HG03045 (cell line): ENCODE measurements around the gene ACTG1.
A peak's percentile ranks its signal among the peaks of the same experiment; 100 is the strongest.
"Not testable (repeated sequence)": the region's sequence is repeated elsewhere in the genome, so short reads cannot be mapped to it uniquely, and the experiment has no call there.

Source experiments
- ATAC-seq: cut with Tn5 transposase; IDR thresholded peaks from one replicate; pipeline ENCODE4 v1.9.1; 2021; ENCODE audit warnings: mild to moderate bottlenecking, moderate library complexity; ENCODE audit not compliant: unreplicated experiment

The ACTG1 gene

DNA sequence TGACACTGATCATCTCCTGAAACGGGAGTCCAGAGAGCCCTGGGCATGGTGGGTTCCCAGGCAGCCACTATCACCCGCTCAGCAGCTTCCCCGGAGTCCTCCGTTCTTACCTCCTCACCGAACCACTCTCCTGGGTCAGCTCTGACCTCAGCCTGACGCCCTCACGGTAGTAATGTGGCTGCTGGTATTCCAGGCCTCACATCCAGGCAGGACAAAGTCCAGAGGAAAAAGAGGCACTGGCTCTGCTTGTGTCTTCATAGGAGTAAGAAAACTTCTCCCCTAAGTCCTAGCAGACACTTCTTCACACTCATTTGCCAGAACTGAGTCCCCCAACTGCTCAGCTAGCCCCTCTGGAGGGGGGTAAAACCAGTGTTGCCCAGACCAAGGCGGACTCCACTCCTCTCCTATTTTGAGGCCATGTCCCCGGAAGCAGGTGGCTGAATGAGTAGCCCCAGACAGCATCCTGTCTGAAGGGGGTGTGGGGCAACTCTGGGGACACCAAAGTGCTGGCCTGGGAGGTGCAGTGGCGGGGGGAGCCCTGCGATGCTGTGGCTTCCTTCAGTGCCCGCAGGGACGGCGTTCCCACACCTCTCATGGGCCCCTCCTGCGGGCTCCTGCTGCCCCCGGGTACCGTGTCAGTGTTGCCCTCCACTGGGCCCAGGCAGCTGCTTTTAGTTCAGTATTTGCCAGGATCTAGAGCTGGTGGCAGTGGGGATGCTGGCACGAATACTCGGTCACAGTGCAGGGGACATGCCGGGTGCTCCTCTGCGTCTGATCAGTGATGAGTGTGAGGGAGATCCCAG, 20.9 kb upstream of the ACTG1 start:
- no peak for ATAC-seq

DNA sequence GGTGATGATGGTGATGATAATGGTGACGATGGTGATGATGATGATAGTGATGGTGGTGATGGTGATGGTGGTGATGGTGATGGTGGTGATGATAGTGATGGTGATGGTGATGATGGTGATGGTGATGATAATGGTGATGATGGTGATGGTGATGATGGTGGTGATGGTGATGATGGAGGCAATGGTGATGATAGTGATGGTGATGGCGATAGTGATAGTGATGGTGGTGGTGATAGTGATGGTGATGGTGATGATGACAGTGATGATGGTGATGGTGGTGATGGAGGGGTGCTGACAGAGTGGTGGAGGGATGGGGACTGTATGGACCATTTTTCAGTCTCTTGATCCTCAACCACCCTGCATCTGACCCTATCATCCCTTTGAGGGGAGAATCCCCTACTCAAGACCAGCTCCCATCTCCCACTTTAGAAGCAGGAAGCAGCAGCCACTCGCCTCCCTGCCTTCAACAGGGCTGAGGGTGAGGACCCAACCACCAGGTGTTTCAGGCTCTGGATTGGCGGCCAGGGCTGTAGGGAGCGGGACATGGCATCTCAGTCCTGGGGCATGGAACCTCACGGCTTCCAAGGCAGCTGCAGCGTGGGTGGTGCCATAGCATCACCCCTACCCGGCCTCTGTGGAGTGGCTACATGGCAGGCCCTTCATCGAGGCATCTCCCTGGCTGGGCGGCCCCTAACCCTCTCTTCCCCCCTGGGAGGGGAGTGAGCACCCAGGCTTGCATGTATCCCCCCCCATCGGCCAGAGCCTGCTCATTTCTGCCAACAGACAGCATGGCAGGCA, 20.1 kb upstream of the ACTG1 start:
- no peak for ATAC-seq

DNA sequence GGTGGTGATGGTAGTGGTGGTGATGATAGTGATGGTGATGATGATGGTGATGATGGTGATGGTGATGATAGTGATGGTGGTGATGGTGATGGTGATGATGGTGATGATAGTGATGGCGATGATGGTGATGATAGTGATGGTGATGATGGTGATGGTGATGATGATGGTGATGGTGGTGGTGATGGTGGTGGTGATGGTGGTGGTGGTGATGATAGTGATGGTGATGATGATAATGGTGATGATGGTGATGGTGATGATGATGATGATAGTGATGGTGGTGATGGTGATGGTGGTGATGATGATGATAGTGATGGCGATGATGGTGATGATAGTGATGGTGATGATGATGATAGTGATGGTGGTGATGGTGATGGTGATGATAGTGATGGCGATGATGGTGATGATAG, 19.4 kb upstream of the ACTG1 start:
- not testable (repeated sequence) for ATAC-seq

DNA sequence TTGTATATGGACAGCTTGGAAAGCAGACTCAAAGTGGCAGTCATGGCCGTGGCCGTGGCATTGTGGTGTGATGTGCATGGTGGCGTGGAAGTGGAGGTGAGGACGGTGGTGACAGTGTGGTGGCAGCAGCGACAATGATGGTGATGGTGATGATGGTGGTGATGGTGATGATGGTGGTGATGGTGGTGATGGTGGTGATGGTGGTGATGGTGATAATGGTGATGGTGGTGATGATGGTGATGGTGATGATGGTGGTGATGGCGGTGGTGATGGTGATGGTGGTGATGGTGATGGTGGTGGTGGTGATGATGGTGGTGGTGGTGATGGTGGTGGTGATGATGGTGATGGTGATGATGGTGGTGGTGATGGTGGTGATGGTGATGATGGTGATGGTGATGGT, 18.4 kb upstream of the ACTG1 start:
- ATAC-seq, result not testable (repeated sequence)

DNA sequence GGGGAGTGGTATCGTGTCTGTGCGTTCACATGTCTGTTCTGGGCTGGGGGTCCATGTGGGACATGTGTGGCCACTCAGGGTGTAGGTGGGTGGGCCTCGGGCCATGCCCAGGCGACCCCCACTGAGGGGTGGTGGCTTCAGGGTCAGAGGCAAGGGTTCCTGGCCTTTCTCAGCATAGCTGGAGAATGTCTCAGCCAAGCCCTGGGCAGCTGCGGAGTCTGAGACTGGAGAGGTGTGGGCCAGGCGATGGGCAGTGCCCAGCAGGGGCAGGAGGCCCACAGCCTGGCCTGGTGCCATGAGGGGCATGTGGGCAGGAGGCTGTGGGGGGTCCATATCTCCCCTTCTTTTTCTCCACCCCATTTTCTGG, 16.8 kb upstream of the ACTG1 start:
- ATAC-seq, result no peak

DNA sequence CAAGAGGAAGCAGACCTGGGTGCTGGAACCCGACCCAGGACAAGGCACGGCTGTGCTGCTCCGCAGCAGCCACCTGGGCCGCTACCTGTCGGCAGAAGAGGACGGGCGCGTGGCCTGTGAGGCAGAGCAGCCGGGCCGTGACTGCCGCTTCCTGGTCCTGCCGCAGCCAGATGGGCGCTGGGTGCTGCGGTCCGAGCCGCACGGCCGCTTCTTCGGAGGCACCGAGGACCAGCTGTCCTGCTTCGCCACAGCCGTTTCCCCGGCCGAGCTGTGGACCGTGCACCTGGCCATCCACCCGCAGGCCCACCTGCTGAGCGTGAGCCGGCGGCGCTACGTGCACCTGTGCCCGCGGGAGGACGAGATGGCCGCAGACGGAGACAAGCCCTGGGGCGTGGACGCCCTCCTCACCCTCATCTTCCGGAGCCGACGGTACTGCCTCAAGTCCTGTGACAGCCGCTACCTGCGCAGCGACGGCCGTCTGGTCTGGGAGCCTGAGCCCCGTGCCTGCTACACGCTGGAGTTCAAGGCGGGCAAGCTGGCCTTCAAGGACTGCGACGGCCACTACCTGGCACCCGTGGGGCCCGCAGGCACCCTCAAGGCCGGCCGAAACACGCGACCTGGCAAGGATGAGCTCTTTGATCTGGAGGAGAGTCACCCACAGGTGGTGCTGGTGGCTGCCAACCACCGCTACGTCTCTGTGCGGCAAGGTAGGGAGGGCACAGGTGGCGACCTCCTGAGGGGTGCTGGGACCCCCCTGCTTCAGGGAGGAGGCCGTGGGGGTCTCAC, 16.2 kb upstream of the ACTG1 start:
- no peak for ATAC-seq

DNA sequence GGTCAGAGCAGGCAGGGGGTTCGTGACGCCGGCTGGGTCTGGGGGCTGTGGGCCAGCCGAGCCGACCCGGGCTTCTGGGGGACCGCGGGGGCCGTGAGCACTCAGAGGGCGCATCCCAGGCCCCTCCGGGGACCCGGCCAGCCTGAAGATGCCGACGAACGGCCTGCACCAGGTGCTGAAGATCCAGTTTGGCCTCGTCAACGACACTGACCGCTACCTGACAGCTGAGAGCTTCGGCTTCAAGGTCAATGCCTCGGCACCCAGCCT, 15.7 kb upstream of the ACTG1 start:
- ATAC-seq, result no peak

DNA sequence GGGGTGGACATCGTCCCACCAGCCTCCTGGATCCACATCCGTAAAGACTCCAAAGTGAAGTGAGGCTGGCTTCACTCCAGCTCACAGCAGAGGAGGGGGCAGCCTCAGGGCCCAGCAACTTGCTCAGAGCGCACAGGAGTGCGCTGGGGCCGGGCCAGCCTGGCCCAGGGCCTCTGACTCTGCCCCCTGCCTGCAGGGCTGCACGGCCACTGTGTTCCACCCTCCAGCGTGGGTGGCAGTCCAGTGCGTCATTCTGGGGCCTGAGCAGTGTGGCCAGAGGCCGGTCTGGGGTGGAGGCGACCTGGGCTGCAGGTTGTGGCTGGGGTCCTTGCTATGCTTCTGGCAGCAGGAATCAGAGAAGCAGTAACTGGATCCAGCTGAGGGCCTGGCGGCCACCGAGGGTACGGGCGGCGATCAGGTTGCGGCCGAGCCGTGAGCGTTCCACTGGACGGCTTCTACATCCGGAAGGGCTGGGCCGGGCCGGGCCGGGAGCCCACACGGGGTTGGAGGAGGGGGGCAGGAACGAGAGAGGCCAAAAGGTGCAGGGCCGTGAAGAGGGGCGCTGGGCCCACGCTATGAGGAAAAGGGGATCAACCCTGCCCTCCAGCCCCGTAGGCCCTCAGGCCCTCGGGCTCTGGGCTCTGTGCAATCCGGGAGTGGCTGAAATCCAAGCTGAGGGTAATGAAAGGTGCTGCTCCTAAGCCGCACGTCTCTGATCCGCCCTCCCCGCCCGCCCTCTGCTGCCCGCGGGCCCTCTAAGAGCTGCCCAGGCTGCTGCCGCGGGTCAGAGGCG, 15.2 kb upstream of the ACTG1 start, which contains the start of gene FSCN2:
TSS of gene FSCN2 (plus strand) at position 787 of the 793 bp plus-strand sequence. CDS start 155 bp downstream, outside the sequence.
- no peak for ATAC-seq

DNA sequence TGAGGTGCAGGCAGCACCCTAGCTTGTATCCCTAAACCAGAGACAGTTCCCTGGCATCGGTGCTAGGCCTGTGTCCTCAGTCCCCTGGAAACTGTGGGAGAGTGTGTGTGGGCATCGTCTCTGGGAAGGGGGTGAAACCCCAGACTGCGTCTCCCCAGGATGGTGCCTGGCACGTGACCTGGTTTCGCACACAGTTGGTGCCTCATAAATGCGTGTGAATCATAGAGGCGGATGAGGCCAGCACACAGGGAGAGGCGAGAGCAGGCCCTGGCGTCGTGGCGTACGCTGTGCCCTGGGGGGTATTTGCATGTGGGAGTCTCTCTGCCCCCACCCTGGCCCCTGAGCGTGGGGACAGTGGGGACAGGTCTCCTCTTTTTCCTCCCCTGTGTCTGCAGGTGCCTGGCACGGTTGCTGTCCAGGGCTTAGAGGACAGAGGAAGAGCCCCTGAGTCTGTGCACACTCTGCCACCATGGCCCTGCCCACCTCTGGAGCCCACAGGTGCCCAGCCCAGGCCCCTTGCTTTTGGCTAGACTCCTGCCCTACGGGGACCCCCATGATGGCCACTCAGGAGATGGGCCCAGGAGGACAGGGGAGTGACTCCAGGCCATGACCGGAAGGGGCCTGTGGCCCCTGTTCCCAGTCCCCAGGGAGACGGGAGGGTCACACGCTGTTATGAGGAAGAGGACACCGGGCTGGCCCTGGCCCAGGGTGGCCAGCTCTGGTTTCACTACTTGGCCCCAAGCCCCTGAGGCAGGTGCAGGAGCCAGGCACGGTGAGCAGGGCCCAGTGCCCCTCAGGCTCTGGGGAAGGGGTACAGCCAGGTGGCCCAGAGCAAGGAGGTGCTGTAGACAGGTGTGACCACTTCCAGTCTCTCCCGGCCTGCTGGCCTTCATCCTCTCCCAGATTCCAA, 14.3 kb upstream of the ACTG1 start:
- ATAC-seq, result no peak

DNA sequence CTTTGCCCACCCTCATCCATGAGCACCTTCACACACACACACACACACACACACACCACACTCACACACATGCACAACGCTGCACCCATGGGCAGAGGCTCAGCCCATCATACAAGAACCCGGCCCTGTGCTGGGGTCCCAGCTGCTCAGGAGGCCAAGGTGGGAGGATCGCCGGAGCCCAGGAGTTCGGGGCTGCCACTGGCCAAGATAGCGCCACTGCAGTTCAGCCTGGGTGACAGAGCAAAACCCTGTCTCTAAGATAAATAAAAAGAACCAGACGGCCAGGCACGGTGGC, 12.2 kb upstream of the ACTG1 start:
- no peak for ATAC-seq

DNA sequence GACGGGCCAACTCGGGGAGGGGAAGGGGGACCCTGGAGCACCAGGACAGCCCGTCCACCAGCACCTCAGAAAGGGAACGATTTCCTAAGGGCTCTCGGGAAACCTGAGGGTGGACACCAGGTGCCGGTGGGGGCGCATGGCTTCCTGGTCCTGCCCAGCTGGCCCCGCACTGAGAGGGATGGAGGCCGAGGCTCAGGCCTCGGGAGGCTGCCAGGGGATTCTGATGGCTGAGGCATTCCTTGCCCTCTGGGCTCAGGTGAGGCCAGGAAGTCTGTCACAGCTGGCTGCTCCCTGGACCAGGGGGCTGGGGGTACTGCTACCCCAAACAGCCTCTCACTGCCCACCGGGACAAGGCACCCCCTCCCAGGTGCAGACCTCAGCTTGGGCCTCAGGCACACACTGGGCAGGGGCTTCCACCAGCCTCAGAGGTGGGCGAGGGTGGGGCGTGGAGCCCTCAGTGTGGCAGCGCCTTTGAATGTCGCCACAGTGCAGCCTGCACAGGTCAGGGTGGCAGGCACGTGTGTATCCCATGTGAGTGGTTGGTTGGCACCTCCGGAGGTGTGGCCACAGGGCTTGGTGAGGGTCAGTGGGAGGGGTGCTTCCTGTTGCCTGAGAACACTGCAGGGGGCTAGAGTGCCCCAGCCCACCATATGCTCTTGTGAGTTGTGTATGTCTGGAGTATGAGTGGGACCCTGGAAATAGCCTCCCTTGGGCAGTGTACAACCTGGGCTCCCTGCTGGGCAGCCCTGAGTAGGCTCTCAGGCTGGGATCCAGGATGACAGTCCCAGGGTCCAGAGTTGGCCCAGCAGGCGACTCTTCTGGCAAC, 11.7 kb upstream of the ACTG1 start:
- ATAC-seq, result no peak

DNA sequence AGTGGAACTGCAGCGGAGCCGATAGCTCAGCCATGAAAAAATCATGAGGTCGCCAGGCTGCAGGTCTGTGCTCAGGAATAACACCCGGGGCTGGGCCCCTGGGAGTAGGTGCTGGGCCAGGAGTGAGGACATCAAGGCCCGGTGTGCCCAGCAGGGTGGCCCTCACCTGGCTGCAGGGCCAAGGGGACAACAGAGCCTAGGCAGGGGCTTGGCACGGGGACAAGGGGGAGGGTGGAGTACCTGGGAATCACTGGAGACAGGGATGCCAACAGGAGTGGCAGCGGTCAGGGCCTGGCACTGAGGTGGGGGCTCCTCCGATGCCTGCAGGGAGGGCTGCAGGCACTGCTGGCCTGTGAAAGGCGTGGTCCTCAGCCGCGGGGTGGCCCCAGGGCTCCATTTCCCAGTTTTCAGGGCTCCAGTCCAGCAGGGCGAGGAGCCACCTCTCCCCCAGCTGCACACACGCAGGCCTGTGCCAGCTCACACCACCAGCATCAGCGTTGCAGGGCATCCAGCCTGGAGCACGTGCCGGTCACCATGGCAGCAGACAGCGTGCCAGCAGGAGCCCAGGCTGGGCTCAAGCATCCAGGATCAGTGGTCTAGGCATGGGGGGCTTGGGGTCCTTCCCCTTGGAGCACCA, 10.9 kb upstream of the ACTG1 start:
- no peak for ATAC-seq

DNA sequence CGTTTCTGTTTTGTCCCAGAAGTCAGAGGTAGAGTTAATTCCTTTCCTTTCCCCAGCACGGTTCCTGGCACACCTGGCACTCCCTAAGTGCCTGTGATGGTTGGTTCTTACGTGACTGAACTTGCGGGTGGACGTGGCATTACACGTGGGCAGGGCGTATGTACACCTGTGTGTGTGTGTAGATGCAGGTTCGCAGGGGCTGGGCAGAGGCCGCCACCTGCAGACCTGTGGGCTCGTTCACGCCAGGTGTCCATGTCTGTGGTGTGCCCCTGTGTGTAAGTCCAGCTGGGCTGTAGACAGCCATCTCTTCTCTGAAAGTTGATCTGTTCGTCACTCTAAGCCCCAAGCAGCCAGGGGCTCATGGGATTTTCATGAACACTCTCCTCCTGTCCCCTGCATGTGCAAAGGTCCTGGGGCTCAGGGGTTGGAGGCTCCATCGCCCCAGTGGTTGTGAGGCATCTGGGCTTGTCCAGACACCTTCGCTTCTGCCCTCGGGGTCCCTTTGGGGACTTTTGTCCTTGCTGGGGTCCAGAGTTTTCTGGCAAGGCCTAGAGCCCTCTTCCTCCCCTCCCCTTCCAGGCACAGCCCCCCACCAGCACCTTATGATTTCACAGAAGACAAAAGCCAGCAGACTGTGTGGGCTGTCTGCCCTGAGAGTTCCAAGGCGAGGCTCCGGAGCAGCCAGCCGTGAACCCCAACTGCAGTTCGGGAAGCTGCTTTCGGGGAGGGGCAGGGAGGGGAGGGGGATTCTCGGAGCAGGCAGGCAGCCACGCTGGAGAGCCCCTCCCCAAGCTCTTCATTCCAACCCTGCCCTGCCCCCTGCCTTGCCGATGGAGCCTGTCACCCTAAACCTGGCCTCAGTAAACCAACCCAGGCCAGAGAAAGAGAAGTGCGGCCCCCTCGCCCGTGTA, 10.1 kb upstream of the ACTG1 start:
- ATAC-seq, result no peak

DNA sequence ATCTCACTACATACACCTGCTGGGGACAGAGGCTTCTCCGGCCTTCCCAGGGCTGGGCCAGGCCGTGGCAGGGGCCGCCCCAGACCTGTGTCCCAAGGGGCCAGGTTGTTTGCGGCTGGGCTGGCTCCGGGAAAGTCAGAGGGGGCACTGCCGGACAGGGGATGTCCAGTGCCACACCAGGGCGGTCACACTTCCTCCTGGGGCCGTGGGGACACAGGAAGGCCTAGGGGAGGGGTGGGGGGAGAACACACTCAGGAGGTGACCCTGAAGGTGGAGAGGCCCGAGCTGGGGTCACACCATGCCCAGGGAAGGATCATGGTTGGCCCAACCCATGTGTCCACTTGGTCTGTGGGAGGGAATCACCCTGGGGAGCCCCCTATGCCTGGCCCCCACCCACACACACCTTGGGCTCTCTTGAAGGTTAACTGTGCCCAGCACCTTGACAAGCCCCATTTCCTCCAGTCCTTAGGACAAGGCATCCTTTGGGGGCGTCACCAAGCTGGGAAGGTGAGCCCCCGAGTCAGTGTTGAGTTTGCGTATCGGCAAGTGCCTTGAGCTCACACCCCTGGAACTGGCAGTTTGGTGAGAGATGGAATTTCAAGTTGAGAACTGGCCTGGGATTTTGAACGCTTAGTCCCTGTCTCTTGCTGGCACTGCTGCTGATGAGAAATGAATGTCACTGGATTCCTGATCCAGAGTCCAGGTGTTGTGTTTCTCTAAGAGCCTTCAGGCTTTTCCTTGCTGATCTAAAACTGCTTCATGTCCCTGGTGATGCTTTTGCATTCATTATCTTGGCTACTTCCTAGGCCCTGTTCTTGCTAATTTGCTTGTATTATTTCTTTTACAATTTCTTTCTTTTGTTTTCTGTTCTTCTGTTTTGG, 7.7 kb upstream of the ACTG1 start:
- no peak for ATAC-seq

DNA sequence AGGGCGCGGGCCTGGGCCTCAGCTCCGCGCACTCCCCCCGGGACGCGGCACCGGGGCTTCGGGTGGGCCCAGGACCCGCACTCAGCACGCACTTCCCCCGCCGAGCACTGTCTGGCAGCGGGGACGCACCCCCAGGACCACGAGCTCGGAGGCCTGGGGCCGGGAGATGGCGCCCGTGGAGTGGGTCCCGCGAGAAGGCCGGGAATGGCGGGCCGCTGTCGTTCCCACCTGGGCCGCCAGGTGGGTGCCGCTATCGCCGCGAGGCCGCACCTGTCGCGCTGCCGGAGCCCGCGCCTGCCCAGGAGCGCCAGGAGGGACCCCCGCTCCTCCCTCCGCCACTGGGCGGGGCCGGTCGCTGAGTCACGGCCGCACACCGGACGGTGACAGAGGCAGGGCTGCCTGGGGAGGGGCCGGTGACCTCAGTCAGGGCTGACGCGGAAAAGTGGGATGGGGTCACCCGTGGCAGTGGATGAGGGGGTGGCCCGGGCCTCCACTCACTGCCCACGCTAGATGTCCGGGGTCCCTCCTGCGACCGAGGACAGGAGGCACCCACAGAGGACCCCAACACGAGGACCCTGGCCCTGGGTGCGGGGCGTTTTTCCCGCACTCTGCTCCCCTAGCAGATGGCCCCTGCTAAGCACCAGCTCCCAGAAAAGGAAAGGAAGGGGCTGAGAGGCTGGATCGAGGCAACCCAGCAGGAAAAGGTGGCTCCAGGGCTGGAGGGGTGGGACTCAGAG, 6.9 kb upstream of the ACTG1 start:
- peak; percentile 22 for ATAC-seq

DNA sequence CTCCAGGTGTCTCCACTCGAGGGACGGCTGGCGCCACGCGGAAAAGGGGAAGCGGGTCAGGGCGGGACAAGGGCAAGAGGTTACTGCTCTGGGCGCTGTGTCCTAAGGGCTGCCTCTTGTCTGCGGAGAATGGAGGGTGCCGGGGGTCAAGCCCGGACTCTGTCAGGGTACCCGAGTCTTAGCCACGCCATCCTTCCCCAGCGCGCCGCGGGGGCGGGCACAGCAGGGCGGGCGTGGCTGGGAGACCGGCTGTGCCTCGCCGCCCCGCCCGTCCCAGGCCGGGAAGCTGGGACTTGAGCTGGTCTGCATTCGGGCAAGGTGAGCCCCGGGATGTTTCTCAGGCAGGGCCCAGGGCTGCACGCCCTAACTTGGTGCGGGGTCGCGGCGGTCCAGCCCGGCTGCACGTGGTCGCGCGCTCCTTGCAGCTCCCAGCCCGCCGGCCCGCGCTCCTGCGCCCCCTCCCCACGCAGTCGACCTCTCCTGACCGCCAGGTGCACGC, 6.2 kb upstream of the ACTG1 start:
- no peak for ATAC-seq
